Spinal cord (tissue), 10 donors: Measurements from ENCODE around the gene RAD51B. TPM values are rescaled to one million over a fixed set of nuclear protein-coding genes. Genes with fewer than 3 reads are reported as not detected.

Experiments used
- DNase-seq, 6 donors: peaks; one replicate each; pipeline versions ENCODE4 v3.0.0 to v3.0.0-alpha.2; 2013 to 2015; ENCODE audit warnings: low spot score in 6 of 6, low read depth in 4 of 6
- H3K27ac ChIP-seq: one replicate; pipeline ENCODE4 v1.5.1; 2013; ENCODE audit warnings: low read depth, low read length, control low read depth
- H3K27me3 ChIP-seq: one replicate; pipeline ENCODE4 v1.6.1; 2013; ENCODE audit warnings: low read length; ENCODE audit not compliant: control insufficient read depth, insufficient read depth
- H3K36me3 ChIP-seq: one replicate; pipeline ENCODE4 v1.6.1; 2013; ENCODE audit warnings: low read length; ENCODE audit not compliant: control insufficient read depth, insufficient read depth
- H3K4me1 ChIP-seq: one replicate; pipeline ENCODE4 v1.6.1; 2013; ENCODE audit warnings: low read length; ENCODE audit not compliant: control insufficient read depth, insufficient read depth
- H3K4me3 ChIP-seq: one replicate; pipeline ENCODE4 v1.5.1; 2013; ENCODE audit warnings: low read depth, low read length, control low read depth
- H3K9me3 ChIP-seq: one replicate; pipeline ENCODE4 v1.6.1; 2013; ENCODE audit warnings: low read length; ENCODE audit not compliant: control insufficient read depth, insufficient read depth
- WGBS: methylation state at CpG from one replicate; pipeline ENCODE4 v1.1.5; 2013; ENCODE audit warnings: missing lambda C conversion rate; ENCODE audit not compliant: insufficient coverage; 5-methylcytosine and 5-hydroxymethylcytosine counted together
- polyA plus RNA-seq, 2 donors: library from polyadenylated mRNA; unstranded; fragments of 120-200 nt; gene quantifications; one replicate each; pipeline ENCODE4 v1.2.1, GENCODE V29; 2013; ENCODE audit not compliant: insufficient read length in 2 of 2
- total RNA-seq, 2 donors: library from RNA; depleted of rRNA in 1 of 2; stranded (reverse); fragments of 120-200 nt in 1 of 2; fragments of >200 nt in 1 of 2; gene quantifications; one replicate each; pipeline versions ENCODE4 v1.2.3 to v1.2.4, GENCODE V29; 2013 to 2014
- donor health status: healthy.

The RAD51B gene
- total and polyA plus RNA-seq, 4 donors: 5.7 to 28.9 (median 14.4) TPM

- Histone ChIP-seq H3K27me3 (no peaks in the 10 kb centered on the region), H3K4me3 (no peak overlapping the region), H3K27ac (no peak overlapping the region), H3K36me3 (no peaks in the 10 kb centered on the region), H3K4me1 (peaks cover 13% of the 10 kb centered on the region), H3K9me3 (no peaks in the 10 kb centered on the region)
- 88% methylated on average over 15 of the region's 16 CpGs for WGBS
- DNase-seq: no peak
These were observed 885.4 kb downstream of the RAD51B start for GRCh38 chr14:68704736-68705720.

GRCh38 chr14:68705741-68706283 is 886.2 kb downstream of the RAD51B start:
- WGBS: 89% methylated on average over 9 of the region's 10 CpGs
- Histone ChIP-seq H3K4me1 (peaks cover 13% of the 10 kb centered on the region), H3K27ac (no peak overlapping the region), H3K36me3 (no peaks in the 10 kb centered on the region), H3K9me3 (no peaks in the 10 kb centered on the region), H3K27me3 (no peaks in the 10 kb centered on the region), H3K4me3 (no peak overlapping the region)
- DNase-seq: no peak

- no peaks in the 10 kb centered on the region for H3K36me3 ChIP-seq
- H3K9me3 ChIP-seq: no peaks in the 10 kb centered on the region
- WGBS: 100% methylated on average over 1 of the region's 4 CpGs
- H3K27ac ChIP-seq: no peak overlapping the region
- no peak for DNase-seq
- H3K27me3 ChIP-seq: no peaks in the 10 kb centered on the region
- peaks cover 13% of the 10 kb centered on the region for H3K4me1 ChIP-seq
- no peak overlapping the region for H3K4me3 ChIP-seq
These were observed 887.9 kb downstream of the RAD51B start for GRCh38 chr14:68707482-68707881.

GRCh38 chr14:68708343-68708742 is 888.8 kb downstream of the RAD51B start:
- Histone ChIP-seq H3K27me3 (no peaks in the 10 kb centered on the region), H3K27ac (no peak overlapping the region), H3K4me1 (peaks cover 13% of the 10 kb centered on the region), H3K9me3 (no peaks in the 10 kb centered on the region), H3K4me3 (no peak overlapping the region), H3K36me3 (no peaks in the 10 kb centered on the region)
- DNase-seq: no peak
- 74% methylated on average over 5 of the region's 5 CpGs for WGBS

- Histone ChIP-seq H3K27ac (no peak overlapping the region), H3K36me3 (no peaks in the 10 kb centered on the region), H3K9me3 (no peaks in the 10 kb centered on the region), H3K4me1 (peaks cover 13% of the 10 kb centered on the region), H3K27me3 (no peaks in the 10 kb centered on the region), H3K4me3 (no peak overlapping the region)
- 100% methylated on average over 1 of the region's 2 CpGs for WGBS
- no peak for DNase-seq
These were observed 889.4 kb downstream of the RAD51B start for GRCh38 chr14:68709007-68709406.

GRCh38 chr14:68710776-68711175 is 891.2 kb downstream of the RAD51B start:
- Histone ChIP-seq H3K4me3 (no peak overlapping the region), H3K27me3 (no peaks in the 10 kb centered on the region), H3K4me1 (peaks cover 4% of the 10 kb centered on the region), H3K9me3 (no peaks in the 10 kb centered on the region), H3K36me3 (no peaks in the 10 kb centered on the region), H3K27ac (no peak overlapping the region)
- WGBS: 97% methylated on average over 6 of the region's 6 CpGs
- no peak for DNase-seq

GRCh38 chr14:68711561-68712309 is 892.2 kb downstream of the RAD51B start:
- H3K9me3 ChIP-seq: no peaks in the 10 kb centered on the region
- H3K4me3 ChIP-seq: no peak overlapping the region
- H3K27ac ChIP-seq: no peak overlapping the region
- H3K27me3 ChIP-seq: no peaks in the 10 kb centered on the region
- H3K4me1 ChIP-seq: no peaks in the 10 kb centered on the region
- H3K36me3 ChIP-seq: no peaks in the 10 kb centered on the region
- WGBS: 98% methylated on average over 7 of the region's 9 CpGs
- DNase-seq: no peak

GRCh38 chr14:68712703-68713370 is 893.3 kb downstream of the RAD51B start:
- H3K9me3 ChIP-seq: no peaks in the 10 kb centered on the region
- H3K36me3 ChIP-seq: no peaks in the 10 kb centered on the region
- H3K4me3 ChIP-seq: no peak overlapping the region
- no peak overlapping the region for H3K27ac ChIP-seq
- no peaks in the 10 kb centered on the region for H3K27me3 ChIP-seq
- H3K4me1 ChIP-seq: no peaks in the 10 kb centered on the region
- no peak for DNase-seq
- WGBS: 99% methylated on average over 13 of the region's 15 CpGs

- Histone ChIP-seq H3K4me3 (no peak overlapping the region), H3K36me3 (no peaks in the 10 kb centered on the region), H3K9me3 (no peaks in the 10 kb centered on the region), H3K27me3 (no peaks in the 10 kb centered on the region), H3K4me1 (no peaks in the 10 kb centered on the region), H3K27ac (no peak overlapping the region)
- 89% methylated on average over 7 of the region's 7 CpGs for WGBS
- DNase-seq: no peak
These were observed 894.2 kb downstream of the RAD51B start for GRCh38 chr14:68713782-68714181.
